OCI-LY7 (cell line): ENCODE data around the gene ADCY5. TPM values are rescaled to one million over a fixed set of nuclear protein-coding genes. Genes with fewer than 3 reads are reported as not detected.

Experiments used
- BruUV-seq: library from RNA; stranded (reverse); fragments of 400-500 nt; replicated peaks from 2 replicates; lab custom pipeline; 2021; lab: Mats Ljungman, UMichigan
- CTCF ChIA-PET: fragments of 300-600 bp; sonication (Branson Sonifier 250); formaldehyde crosslinking; loops from one replicate; lab custom pipeline; 2022; ENCODE audit warnings: antibody characterized with exemption; ENCODE audit not compliant: unreplicated experiment; lab: Charles Lee
- POLR2A ChIA-PET: fragments of 300-600 bp; sonication (Branson Sonifier 250); formaldehyde crosslinking; loops from one replicate; lab custom pipeline; 2022; ENCODE audit warnings: antibody characterized with exemption; lab: Charles Lee
- DNase-seq: peaks from one replicate; pipeline ENCODE4 v3.0.0-alpha.2; 2015; ENCODE audit warnings: low spot score
- H2AFZ ChIP-seq: fragments of 200-600 bp; sonication (generic), shearing (Covaris generic); 2 replicates; pipeline ENCODE4 v1.6.1; 2014; ENCODE audit warnings: mild to moderate bottlenecking, antibody characterized with exemption, low read length, moderate library complexity
- H3K27ac ChIP-seq: fragments of 200-600 bp; sonication (generic); 2 replicates; pipeline ENCODE4 v1.5.1; 2014; ENCODE audit warnings: mixed run types, low read depth, mild to moderate bottlenecking, moderate library complexity, low read length, inconsistent platforms; ENCODE audit not compliant: poor library complexity, severe bottlenecking
- H3K36me3 ChIP-seq: fragments of 200-600 bp; sonication (generic); 2 replicates; pipeline ENCODE4 v1.6.1; 2014; ENCODE audit warnings: mild to moderate bottlenecking, antibody characterized with exemption, low read length, moderate library complexity, mixed read lengths; ENCODE audit not compliant: insufficient read depth
- H3K4me1 ChIP-seq: fragments of 200-600 bp; sonication (generic); 2 replicates; pipeline ENCODE4 v1.5.1; 2014; ENCODE audit warnings: mild to moderate bottlenecking, low read length; ENCODE audit not compliant: insufficient read depth, poor library complexity, severe bottlenecking
- H3K4me2 ChIP-seq: fragments of 200-600 bp; sonication (generic); 2 replicates; pipeline ENCODE4 v1.6.1; 2014; ENCODE audit warnings: mild to moderate bottlenecking, low read length
- H3K4me3 ChIP-seq: fragments of 200-600 bp; sonication (generic); 2 replicates; pipeline ENCODE4 v1.5.1; 2014; ENCODE audit warnings: mild to moderate bottlenecking, low read depth, low read length; ENCODE audit not compliant: poor library complexity, severe bottlenecking
- H3K79me2 ChIP-seq: fragments of 200-600 bp; sonication (generic); 2 replicates; pipeline ENCODE4 v1.6.1; 2016; ENCODE audit warnings: low read depth, mild to moderate bottlenecking, low read length, moderate library complexity, mixed read lengths; ENCODE audit not compliant: insufficient read depth
- H3K9me2 ChIP-seq: fragments of 200-600 bp; sonication (generic); 2 replicates; pipeline ENCODE4 v1.6.1; 2016; ENCODE audit warnings: mild to moderate bottlenecking, low read length, mixed read lengths; ENCODE audit not compliant: insufficient read depth
- H3K9me3 ChIP-seq: fragments of 200-600 bp; sonication (generic); 2 replicates; pipeline ENCODE4 v1.6.1; 2014; ENCODE audit warnings: mild to moderate bottlenecking, mixed run types, low read length, mixed read lengths
- H4K20me1 ChIP-seq: fragments of 200-600 bp; sonication (generic); 2 replicates; pipeline ENCODE4 v1.6.1; 2014; ENCODE audit warnings: mild to moderate bottlenecking, antibody characterized with exemption, low read length, moderate library complexity, mixed read lengths; ENCODE audit not compliant: insufficient read depth
- CTCF ChIP-seq: fragments of 200-600 bp; sonication (generic); conservative IDR thresholded peaks from 2 replicates; pipeline ENCODE4 v1.5.1; 2014; ENCODE audit warnings: mild to moderate bottlenecking, antibody characterized with exemption, low read length, moderate library complexity, mixed read lengths
- EZH2phosphoT487 ChIP-seq: fragments of 200-600 bp; sonication (generic); IDR thresholded peaks from 2 replicates; pipeline ENCODE4 v1.6.1; 2018; ENCODE audit warnings: low read depth, borderline replicate concordance, mild to moderate bottlenecking, mixed run types, antibody characterized with exemption, low read length, moderate library complexity, mixed read lengths
- intact Hi-C: fragments of 100-400 bp; cut with micrococcal nuclease; formaldehyde crosslinking; loops from one replicate; pipeline ENCODE4 v1.10.0; 2022; ENCODE audit not compliant: unreplicated experiment
- total RNA-seq, 2 experiments: library from RNA; depleted of rRNA in 1 of 2; stranded (reverse); fragments of >200 nt in 1 of 2; shearing (Covaris generic) in 1 of 2; gene quantifications; 2 replicates each; pipeline ENCODE4 v1.2.3, GENCODE V29; 2014 to 2022

Gene ADCY5
- total RNA-seq, 2 experiments from 2014 or later = 0.03 to 0.63 TPM

- ChIA-PET POLR2A (interaction anchor here (1.0 kb wide), 1 partner anchor 95 kb away, joined by 3 read pairs; no protein-coding TSS in a partner anchor), CTCF (no interaction called here)
- Histone ChIP-seq H3K9me3 (no peaks in the 10 kb centered on the region), H3K9me2 (no peaks in the 10 kb centered on the region), H3K27ac (no peak overlapping the region), H3K4me1 (no peaks in the 10 kb centered on the region), H3K4me3 (no peak overlapping the region), H3K4me2 (no peak overlapping the region), H2AFZ (no peak overlapping the region), H4K20me1 (no peaks in the 10 kb centered on the region; the same call in 1 of the 2 replicates), H3K79me2 (no peaks in the 10 kb centered on the region), H3K36me3 (no peaks in the 10 kb centered on the region)
- no peak for TF ChIP-seq EZH2phosphoT487
- no peak for TF ChIP-seq CTCF
- intact Hi-C loops = no loop called here
- no TSS peak for BruUV-seq
- DNase-seq = no peak
Observed at GRCh38 chr3:123476967-123477750, 28.3 kb upstream of the ADCY5 start.

- DNase-seq = no peak
- no TSS peak for BruUV-seq
Observed at GRCh38 chr3:123475786-123476185, 26.9 kb upstream of the ADCY5 start.

More at GRCh38 chr3:123475786-123476185, 26.9 kb upstream of the ADCY5 start:
- H3K4me1 ChIP-seq = no peaks in the 10 kb centered on the region
- H4K20me1 ChIP-seq = no peaks in the 10 kb centered on the region; the same call in 1 of the 2 replicates
- ChIA-PET POLR2A (no interaction called here), CTCF (no interaction called here)
- no peaks in the 10 kb centered on the region for H3K9me3 ChIP-seq
- TF ChIP-seq EZH2phosphoT487 (no peak), CTCF (no peak)
- intact Hi-C loops = no loop called here
- H3K9me2 ChIP-seq = no peaks in the 10 kb centered on the region
- H3K27ac ChIP-seq = no peak overlapping the region
- H2AFZ ChIP-seq = no peak overlapping the region
- no peaks in the 10 kb centered on the region for H3K79me2 ChIP-seq
- H3K4me3 ChIP-seq = no peak overlapping the region
- no peaks in the 10 kb centered on the region for H3K36me3 ChIP-seq
- no peak overlapping the region for H3K4me2 ChIP-seq
